ENCODE measurements around the gene PSMB5.

- TF ChIP-seq CTCF (IDR thresholded peaks at IDR 0.05) = no peak
- no peak for TF ChIP-seq EP300 (IDR thresholded peaks at IDR 0.05)
- no peak for TF ChIP-seq POLR2A (IDR thresholded peaks at IDR 0.05)
Measured at GRCh38 chr14:23056956-23057756, 22.5 kb upstream of the PSMB5 start, which contains the start of gene CDH24.
